GM19351 (cell line): ENCODE results near the gene ARL8A.
"Not testable (repeated sequence)": the region's sequence is repeated elsewhere in the genome, so short reads cannot be mapped to it uniquely, and the experiment has no call there.

Experiments
- ATAC-seq: cut with Tn5 transposase; IDR thresholded peaks from one replicate; pipeline ENCODE4 v1.9.1; 2021; ENCODE audit warnings: mild to moderate bottlenecking, moderate library complexity; ENCODE audit not compliant: unreplicated experiment

Gene ARL8A

GRCh38 chr1:202121006-202121405, 23.5 kb downstream of the ARL8A start:
- no peak for ATAC-seq

GRCh38 chr1:202117898-202118371, 26.6 kb downstream of the ARL8A start:
- no peak for ATAC-seq

GRCh38 chr1:202116287-202116686, 28.2 kb downstream of the ARL8A start:
- ATAC-seq = no peak

GRCh38 chr1:202113690-202114300, 30.7 kb downstream of the ARL8A start:
- no peak for ATAC-seq

- ATAC-seq = no peak
Observed at GRCh38 chr1:202112859-202113689, 31.5 kb downstream of the ARL8A start.

GRCh38 chr1:202111589-202111988, 32.9 kb downstream of the ARL8A start:
- ATAC-seq = not testable (repeated sequence)

GRCh38 chr1:202110977-202111376, 33.6 kb downstream of the ARL8A start:
- no peak for ATAC-seq

GRCh38 chr1:202107801-202108731, 36.5 kb downstream of the ARL8A start:
- ATAC-seq = no peak

- ATAC-seq = no peak
Observed at GRCh38 chr1:202107321-202107761, 37.2 kb downstream of the ARL8A start.

GRCh38 chr1:202106340-202107254, 37.9 kb downstream of the ARL8A start:
- ATAC-seq = no peak

GRCh38 chr1:202105571-202106339, 38.8 kb downstream of the ARL8A start:
- ATAC-seq = no peak

GRCh38 chr1:202104073-202104472, 40.5 kb downstream of the ARL8A start:
- ATAC-seq = no peak

- no peak for ATAC-seq
Observed at GRCh38 chr1:202101184-202101583, 43.4 kb downstream of the ARL8A start.

GRCh38 chr1:202093858-202094257, 50.7 kb downstream of the ARL8A start:
- ATAC-seq = no peak

GRCh38 chr1:202090994-202091393, 53.5 kb downstream of the ARL8A start:
- no peak for ATAC-seq

GRCh38 chr1:202088206-202088605, 56.3 kb downstream of the ARL8A start:
- no peak for ATAC-seq

GRCh38 chr1:202086579-202087350, 57.8 kb downstream of the ARL8A start:
- ATAC-seq = no peak

- no peak for ATAC-seq
Observed at GRCh38 chr1:202085682-202086373, 58.7 kb downstream of the ARL8A start.
